Globus pallidus (tissue), 1 donor: ENCODE measurements around the gene IGDCC3.
A peak's percentile ranks its signal among the peaks of the same experiment; 100 is the strongest.

Experiments
- DNase-seq: peaks from one replicate; pipeline ENCODE4 v3.0.0-alpha.2; 2015; ENCODE audit warnings: low spot score

IGDCC3 gene

GRCh38 chr15:65388306-65389080, 10.7 kb upstream of the IGDCC3 start:
- no peak for DNase-seq

- DNase-seq = no peak
Measured at GRCh38 chr15:65386886-65387285, 9.1 kb upstream of the IGDCC3 start.

- DNase-seq = no peak
Measured at GRCh38 chr15:65386376-65386775, 8.6 kb upstream of the IGDCC3 start.

GRCh38 chr15:65385870-65386258, 8.1 kb upstream of the IGDCC3 start:
- DNase-seq = no peak

GRCh38 chr15:65384895-65385869, 7.4 kb upstream of the IGDCC3 start:
- DNase-seq = peak; percentile 86

- DNase-seq = no peak
Measured at GRCh38 chr15:65384505-65384894, 6.7 kb upstream of the IGDCC3 start.

- DNase-seq = no peak
Measured at GRCh38 chr15:65383991-65384390, 6.2 kb upstream of the IGDCC3 start.

GRCh38 chr15:65383456-65383855, 5.7 kb upstream of the IGDCC3 start:
- no peak for DNase-seq

GRCh38 chr15:65382921-65383320, 5.1 kb upstream of the IGDCC3 start:
- DNase-seq = no peak

- no peak for DNase-seq
Measured at GRCh38 chr15:65382146-65382491, 4.3 kb upstream of the IGDCC3 start.

GRCh38 chr15:65381445-65382145, 3.8 kb upstream of the IGDCC3 start:
- DNase-seq = no peak

GRCh38 chr15:65379986-65380385, 2.2 kb upstream of the IGDCC3 start:
- DNase-seq = no peak

GRCh38 chr15:65377105-65377975, 462 bp downstream of the IGDCC3 start:
- peak; percentile 48 for DNase-seq

- no peak for DNase-seq
Measured at GRCh38 chr15:65376767-65377104, 1.1 kb downstream of the IGDCC3 start.

- no peak for DNase-seq
Measured at GRCh38 chr15:65375871-65376607, 1.8 kb downstream of the IGDCC3 start.

GRCh38 chr15:65374821-65375401, 2.9 kb downstream of the IGDCC3 start:
- DNase-seq = no peak

- DNase-seq = no peak
Measured at GRCh38 chr15:65374334-65374733, 3.5 kb downstream of the IGDCC3 start.

GRCh38 chr15:65373163-65373651, 4.6 kb downstream of the IGDCC3 start:
- no peak for DNase-seq

GRCh38 chr15:65372787-65373067, 5.1 kb downstream of the IGDCC3 start:
- DNase-seq = no peak

- no peak for DNase-seq
Measured at GRCh38 chr15:65371976-65372786, 5.6 kb downstream of the IGDCC3 start.
